ENCODE results near the gene COASY.
A peak's percentile ranks its signal among the peaks of the same experiment; 100 is the strongest.
"Not testable (repeated sequence)": the region's sequence is repeated elsewhere in the genome, so short reads cannot be mapped to it uniquely, and the experiment has no call there.

Gene COASY

GRCh38 chr17:42531455-42532354, 30.2 kb upstream of the COASY start:
- peak; percentile 11 to 18 for ATAC-seq

- ATAC-seq: peak in 1 of 2 donors; percentile 4
Observed at GRCh38 chr17:42535155-42536047, 26.5 kb upstream of the COASY start.

- peak; percentile 93 to 94 for ATAC-seq
Observed at GRCh38 chr17:42536048-42536371, 25.9 kb upstream of the COASY start, which contains the start of gene NAGLU. NAGLU (plus strand) TSS chr17:42536241; CDS start chr17:42536273, 32 bp downstream.

GRCh38 chr17:42536372-42537155, 25.4 kb upstream of the COASY start:
- peak; percentile 68 to 76 for ATAC-seq

- no peak for ATAC-seq
Observed at GRCh38 chr17:42537156-42537805, 24.7 kb upstream of the COASY start.

- ATAC-seq: no peak
Observed at GRCh38 chr17:42537826-42538451, 24.0 kb upstream of the COASY start.

GRCh38 chr17:42538482-42538881, 23.5 kb upstream of the COASY start:
- ATAC-seq: no peak

- ATAC-seq: not testable (repeated sequence)
Observed at GRCh38 chr17:42540558-42540957, 21.4 kb upstream of the COASY start.

GRCh38 chr17:42541041-42541833, 20.7 kb upstream of the COASY start:
- ATAC-seq: no peak

- ATAC-seq: no peak
Observed at GRCh38 chr17:42543190-42544079, 18.5 kb upstream of the COASY start.

GRCh38 chr17:42544874-42545283, 17.1 kb upstream of the COASY start:
- no peak for ATAC-seq

- ATAC-seq: not testable (repeated sequence)
Observed at GRCh38 chr17:42545755-42546505, 16.0 kb upstream of the COASY start.

GRCh38 chr17:42547001-42547461, 14.9 kb upstream of the COASY start:
- no peak for ATAC-seq

GRCh38 chr17:42547698-42548069, 14.3 kb upstream of the COASY start:
- no peak for ATAC-seq

- peak; percentile 81 to 91 for ATAC-seq
Observed at GRCh38 chr17:42548070-42548837, 13.7 kb upstream of the COASY start.

- ATAC-seq: no peak
Observed at GRCh38 chr17:42548993-42549755, 12.8 kb upstream of the COASY start.

GRCh38 chr17:42552736-42553135, 9.2 kb upstream of the COASY start, which contains the start of gene HSD17B1:
HSD17B1 (plus strand) TSS chr17:42552923; CDS start chr17:42552934, 11 bp downstream.
- ATAC-seq: not testable (repeated sequence)
